ENCODE measurements around the gene PRKG1.
"Not testable (repeated sequence)": the region's sequence is repeated elsewhere in the genome, so short reads cannot be mapped to it uniquely, and the experiment has no call there.

PRKG1 gene

DNA sequence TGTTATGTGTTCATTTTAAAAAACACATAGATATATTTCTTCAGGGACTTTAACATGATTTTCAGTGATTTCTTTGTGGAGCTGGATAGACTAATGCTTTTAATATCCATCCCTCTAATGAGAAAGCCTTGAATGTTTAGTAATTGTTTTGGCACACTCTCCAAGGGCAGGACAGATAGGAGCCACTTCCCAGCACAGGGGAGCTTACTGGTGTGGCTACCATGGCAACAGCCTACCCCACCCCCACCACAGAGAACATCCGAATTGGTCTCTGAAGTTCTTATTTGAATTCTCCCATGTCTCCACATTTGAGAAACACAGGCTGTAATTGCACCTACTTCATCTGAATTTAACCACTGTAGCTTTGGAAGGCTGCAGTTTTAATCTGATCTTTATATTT is 87.7 kb downstream of the PRKG1 start:
- H3K27me3 Mint-ChIP-seq, result peaks cover 3% of the 10 kb centered on the region
- no peak overlapping the region for H3K27ac Mint-ChIP-seq
- ATAC-seq (no peak), DNase-seq (no peak)
- H3K4me3 Mint-ChIP-seq, result no peak overlapping the region
- no peaks in the 10 kb centered on the region for H3K9me3 Mint-ChIP-seq
- no peaks in the 10 kb centered on the region for H3K4me1 Mint-ChIP-seq
- H3K36me3 Mint-ChIP-seq (ENCODE audit: low read depth), result no peaks in the 10 kb centered on the region

DNA sequence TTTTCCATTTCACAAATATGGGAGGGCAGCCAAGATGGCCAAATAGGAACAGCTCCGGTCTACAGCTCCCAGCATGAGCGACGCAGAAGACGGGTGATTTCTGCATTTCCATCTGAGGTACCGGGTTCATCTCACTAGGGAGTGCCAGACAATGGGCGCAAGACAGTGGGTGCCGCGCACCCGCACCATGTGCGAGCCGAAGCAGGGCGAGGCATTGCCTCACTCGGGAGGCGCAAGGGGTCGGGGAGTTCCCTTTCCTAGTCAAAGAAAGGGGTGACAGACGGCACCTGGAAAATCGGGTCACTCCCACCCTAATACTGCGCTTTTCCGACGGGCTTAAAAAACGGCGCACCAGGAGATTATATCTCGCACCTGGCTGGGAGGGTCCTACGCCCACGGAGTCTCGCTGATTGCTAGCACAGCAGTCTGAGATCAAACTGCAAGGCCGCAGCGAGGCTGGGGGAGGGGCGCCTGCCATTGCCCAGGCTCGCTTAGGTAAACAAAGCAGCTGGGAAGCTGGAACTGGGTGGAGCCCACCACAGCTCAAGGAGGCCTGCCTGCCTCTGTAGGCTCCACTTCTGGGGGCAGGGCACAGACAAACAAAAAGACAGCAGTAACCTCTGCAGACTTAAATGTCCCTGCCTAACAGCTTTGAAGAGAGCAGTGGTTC is 89.2 kb downstream of the PRKG1 start:
- not testable (repeated sequence) for H3K4me3 Mint-ChIP-seq; H3K36me3 Mint-ChIP-seq (ENCODE audit: low read depth); H3K4me1 Mint-ChIP-seq; H3K27ac Mint-ChIP-seq; ATAC-seq; H3K27me3 Mint-ChIP-seq; DNase-seq; H3K9me3 Mint-ChIP-seq

DNA sequence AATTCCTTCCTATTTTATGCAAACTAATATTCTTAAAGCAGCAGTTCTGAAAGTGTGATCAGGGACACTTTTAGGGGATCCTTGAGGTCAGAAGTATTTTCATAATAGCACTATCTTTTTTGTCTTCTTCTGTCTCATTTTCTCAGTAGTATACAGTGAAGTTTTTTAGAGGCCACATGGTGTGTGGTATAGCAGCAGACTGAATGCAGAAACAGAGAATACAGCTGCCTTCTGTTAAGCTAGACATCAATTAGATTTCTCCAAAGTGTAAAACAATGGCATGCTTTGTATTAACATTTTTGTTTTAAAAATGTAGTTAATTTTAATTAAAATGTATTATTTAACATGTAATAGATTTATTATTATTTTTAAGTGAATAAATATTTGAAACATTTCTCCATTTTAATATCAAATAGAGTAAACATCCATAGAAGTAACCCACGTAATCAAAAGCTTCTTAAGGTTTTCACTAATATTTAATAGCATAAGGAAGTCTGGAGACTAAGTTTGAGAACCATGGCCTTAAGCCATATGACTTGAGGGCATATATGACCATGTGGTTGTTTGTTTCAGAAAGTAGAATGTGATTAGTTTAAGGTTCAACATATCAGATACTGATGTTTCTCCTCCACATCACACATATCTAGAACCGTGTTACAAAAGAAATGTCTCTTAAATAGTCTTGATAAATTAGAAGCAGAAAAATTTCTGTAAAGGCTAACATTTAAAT is 94.0 kb downstream of the PRKG1 start:
- Mint-ChIP-seq H3K27me3 (no peaks in the 10 kb centered on the region), H3K36me3 (ENCODE audit: low read depth) (no peaks in the 10 kb centered on the region), H3K4me1 (no peaks in the 10 kb centered on the region), H3K4me3 (no peak overlapping the region), H3K9me3 (no peaks in the 10 kb centered on the region), H3K27ac (no peak overlapping the region)
- ATAC-seq (no peak), DNase-seq (no peak)

DNA sequence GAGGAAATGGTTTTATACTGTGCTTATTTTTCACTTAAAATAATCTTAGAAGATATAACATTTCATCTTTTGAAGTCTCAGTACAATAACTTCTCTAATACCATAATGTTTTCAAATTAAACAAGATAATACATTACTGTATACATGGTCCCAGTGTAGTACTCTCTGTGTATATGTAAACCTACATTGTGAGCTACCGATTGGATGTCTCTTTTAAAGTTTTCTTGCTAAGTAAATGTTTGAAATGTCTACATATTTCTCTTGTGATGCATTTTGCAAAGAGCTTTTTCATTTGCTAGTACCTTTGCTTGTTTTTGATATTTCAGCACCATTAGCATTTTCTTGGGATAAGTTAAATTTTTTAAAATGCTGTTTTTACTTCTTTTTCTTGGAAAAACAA is 94.8 kb downstream of the PRKG1 start:
- H3K36me3 Mint-ChIP-seq (ENCODE audit: low read depth), result no peaks in the 10 kb centered on the region
- ATAC-seq (no peak), DNase-seq (no peak)
- H3K4me3 Mint-ChIP-seq, result no peak overlapping the region
- no peaks in the 10 kb centered on the region for H3K9me3 Mint-ChIP-seq
- H3K4me1 Mint-ChIP-seq, result no peaks in the 10 kb centered on the region
- H3K27me3 Mint-ChIP-seq, result no peaks in the 10 kb centered on the region
- H3K27ac Mint-ChIP-seq, result no peak overlapping the region

DNA sequence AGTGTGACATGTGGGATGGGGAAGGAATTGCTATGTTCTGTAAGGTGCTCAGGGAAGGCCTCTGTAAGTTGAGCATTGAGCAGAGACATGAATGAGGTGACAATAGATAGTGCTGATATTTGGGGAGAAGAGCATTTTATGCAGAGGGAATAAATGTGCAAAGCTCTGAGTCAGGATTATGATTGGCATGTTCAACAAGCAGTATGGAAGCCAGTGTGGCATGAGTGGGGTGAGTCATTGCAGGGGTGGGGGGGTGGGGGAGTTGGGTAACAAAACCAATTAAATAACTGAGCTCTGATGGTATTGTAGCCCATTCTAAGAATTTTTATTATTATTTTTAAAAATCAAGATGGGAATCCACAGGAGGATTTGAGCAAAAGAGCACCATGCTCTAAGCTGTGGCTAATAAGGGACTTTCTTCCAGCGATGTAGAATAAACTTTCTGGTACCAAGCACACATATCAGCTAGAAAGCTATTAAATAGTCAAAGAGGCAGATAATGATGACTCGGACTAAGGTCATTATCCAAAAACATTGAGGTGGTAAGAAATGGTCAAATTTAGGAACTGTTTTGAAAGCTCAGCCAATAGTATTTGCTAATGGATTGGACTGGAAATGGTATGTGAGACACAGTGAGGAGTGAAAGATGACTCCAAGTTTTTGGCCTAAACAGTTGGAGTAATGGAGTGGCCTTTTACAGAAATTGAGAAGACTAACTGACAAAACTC is 96.4 kb downstream of the PRKG1 start:
- H3K27ac Mint-ChIP-seq, result no peak overlapping the region
- ATAC-seq (no peak), DNase-seq (no peak)
- no peak overlapping the region for H3K4me3 Mint-ChIP-seq
- H3K36me3 Mint-ChIP-seq (ENCODE audit: low read depth), result no peaks in the 10 kb centered on the region
- no peaks in the 10 kb centered on the region for H3K9me3 Mint-ChIP-seq
- no peaks in the 10 kb centered on the region for H3K4me1 Mint-ChIP-seq
- H3K27me3 Mint-ChIP-seq, result no peaks in the 10 kb centered on the region

DNA sequence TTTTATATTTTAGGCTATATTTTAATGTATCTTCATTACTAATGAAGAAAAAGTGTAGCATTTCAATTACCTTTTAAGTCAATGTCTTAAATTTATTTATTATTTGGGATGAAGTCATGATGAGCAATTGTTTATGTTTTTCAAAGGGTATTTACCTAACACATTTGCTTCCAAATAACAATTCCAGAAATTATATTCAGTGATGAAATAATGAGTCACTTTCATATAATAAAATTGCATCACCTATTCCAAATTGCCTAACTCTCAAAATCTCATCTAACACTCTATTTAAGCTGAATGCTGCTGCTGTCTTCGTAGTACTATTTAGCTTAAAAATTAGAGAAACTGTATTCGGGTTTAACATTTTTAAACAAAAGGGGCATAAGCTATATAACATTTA is 97.7 kb downstream of the PRKG1 start:
- ATAC-seq, result no peak
- Mint-ChIP-seq H3K27ac (no peak overlapping the region), H3K27me3 (no peaks in the 10 kb centered on the region)

DNA sequence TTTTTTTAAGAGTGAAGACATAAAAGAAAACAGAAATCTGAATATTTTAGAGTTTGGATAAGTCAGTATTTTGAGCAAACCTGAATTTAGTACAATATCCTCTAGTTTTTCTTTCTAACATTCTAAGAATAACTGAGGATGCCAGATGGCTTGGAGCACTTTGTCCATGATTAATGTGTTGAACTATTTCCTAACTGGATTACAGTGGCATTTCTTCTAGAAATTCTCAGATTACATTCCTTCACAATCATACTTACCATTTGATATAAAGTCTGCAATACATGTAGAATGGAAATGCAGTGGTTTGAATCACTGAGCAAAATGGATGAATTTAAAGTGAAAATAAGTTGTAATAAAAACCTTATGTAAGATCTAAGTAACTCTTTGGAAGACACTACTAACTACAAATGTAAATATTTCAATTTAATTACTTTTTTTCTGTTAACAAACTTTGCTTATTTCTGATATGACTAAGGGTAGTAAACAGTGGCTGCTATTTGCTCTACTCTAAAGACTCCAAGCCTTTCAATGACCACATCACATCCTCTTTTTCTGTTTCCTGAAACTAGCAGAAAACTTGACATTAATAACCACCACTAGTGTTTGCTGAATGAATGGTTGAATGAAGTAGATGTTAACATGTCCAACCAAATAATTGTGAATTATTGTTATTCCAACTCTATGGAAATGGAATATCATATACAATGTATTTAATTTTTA is 102.8 kb downstream of the PRKG1 start:
- H3K27me3 Mint-ChIP-seq, result no peaks in the 10 kb centered on the region
- ATAC-seq (no peak), DNase-seq (no peak)
- no peak overlapping the region for H3K4me3 Mint-ChIP-seq
- no peaks in the 10 kb centered on the region for H3K9me3 Mint-ChIP-seq
- no peaks in the 10 kb centered on the region for H3K36me3 Mint-ChIP-seq (ENCODE audit: low read depth)
- no peak overlapping the region for H3K27ac Mint-ChIP-seq
- no peaks in the 10 kb centered on the region for H3K4me1 Mint-ChIP-seq

More for the DNA sequence above, 97.7 kb downstream of the PRKG1 start:
- no peak for DNase-seq
- Mint-ChIP-seq H3K4me3 (no peak overlapping the region), H3K9me3 (no peaks in the 10 kb centered on the region), H3K36me3 (ENCODE audit: low read depth) (no peaks in the 10 kb centered on the region), H3K4me1 (no peaks in the 10 kb centered on the region)

DNA sequence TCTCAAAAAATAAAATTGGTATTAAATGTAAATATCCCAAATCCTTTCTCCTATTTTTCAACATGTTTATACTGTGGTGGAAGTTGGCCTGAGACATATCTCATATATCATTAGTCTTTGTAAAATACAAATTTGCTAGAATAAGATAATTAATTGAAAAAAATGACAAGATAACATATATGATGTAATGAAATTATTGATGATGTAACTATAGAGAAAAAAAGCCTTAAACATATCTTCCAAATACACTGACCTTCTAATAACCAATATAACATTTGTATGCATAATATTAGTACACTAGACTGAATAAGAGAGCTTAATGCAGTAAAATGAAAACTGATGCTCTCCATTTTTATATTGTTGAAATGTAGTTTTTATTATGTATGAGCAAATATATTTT is 104.3 kb downstream of the PRKG1 start:
- H3K4me3 Mint-ChIP-seq, result no peak overlapping the region
- no peaks in the 10 kb centered on the region for H3K9me3 Mint-ChIP-seq
- H3K36me3 Mint-ChIP-seq (ENCODE audit: low read depth), result no peaks in the 10 kb centered on the region
- H3K27me3 Mint-ChIP-seq, result no peaks in the 10 kb centered on the region
- ATAC-seq (no peak), DNase-seq (no peak)
- no peak overlapping the region for H3K27ac Mint-ChIP-seq
- no peaks in the 10 kb centered on the region for H3K4me1 Mint-ChIP-seq

DNA sequence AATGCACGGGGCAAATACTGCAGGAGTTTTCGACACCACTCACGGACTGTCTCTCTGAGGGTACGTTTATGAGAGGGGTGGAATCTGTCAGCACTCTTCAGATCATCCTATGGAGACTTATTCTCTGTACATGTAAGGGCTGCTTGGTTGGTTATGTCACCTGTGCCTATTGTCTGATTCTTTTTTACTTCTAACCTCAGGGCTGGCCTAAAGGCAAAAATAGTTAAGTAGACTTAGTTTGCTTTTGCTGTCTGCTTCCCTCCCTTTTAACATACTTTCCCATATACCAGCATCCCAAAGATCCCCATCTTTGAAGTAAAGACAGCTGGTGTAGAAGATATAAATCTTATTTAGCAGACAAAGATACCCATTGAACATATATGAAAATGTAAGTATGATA is 105.9 kb downstream of the PRKG1 start:
- no peak overlapping the region for H3K27ac Mint-ChIP-seq
- ATAC-seq (no peak), DNase-seq (no peak)
- H3K36me3 Mint-ChIP-seq (ENCODE audit: low read depth), result no peaks in the 10 kb centered on the region
- H3K4me3 Mint-ChIP-seq, result no peak overlapping the region
- H3K9me3 Mint-ChIP-seq, result no peaks in the 10 kb centered on the region
- no peaks in the 10 kb centered on the region for H3K4me1 Mint-ChIP-seq
- H3K27me3 Mint-ChIP-seq, result no peaks in the 10 kb centered on the region

DNA sequence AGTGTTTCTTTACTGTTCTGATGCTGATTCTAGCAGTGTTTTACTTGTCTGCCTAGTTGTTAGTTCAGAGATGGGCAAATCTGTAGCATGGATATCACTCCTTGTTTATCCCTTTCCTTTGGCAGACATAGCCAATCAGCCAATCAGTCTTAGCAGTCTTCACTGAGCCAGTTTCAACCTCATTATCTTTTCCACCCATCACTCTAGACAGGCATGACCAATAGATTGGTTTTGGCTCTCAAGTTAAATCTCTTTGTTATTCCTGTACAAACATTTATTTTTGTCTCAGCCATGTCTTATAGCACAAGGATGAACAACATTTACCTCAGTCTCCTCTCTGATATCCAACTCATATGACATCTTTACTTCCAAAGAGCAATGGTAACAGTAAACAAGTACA is 109.5 kb downstream of the PRKG1 start:
- Mint-ChIP-seq H3K36me3 (ENCODE audit: low read depth) (no peaks in the 10 kb centered on the region), H3K27me3 (no peaks in the 10 kb centered on the region), H3K27ac (no peak overlapping the region), H3K4me1 (no peaks in the 10 kb centered on the region), H3K9me3 (no peaks in the 10 kb centered on the region), H3K4me3 (no peak overlapping the region)
- ATAC-seq (no peak), DNase-seq (no peak)

DNA sequence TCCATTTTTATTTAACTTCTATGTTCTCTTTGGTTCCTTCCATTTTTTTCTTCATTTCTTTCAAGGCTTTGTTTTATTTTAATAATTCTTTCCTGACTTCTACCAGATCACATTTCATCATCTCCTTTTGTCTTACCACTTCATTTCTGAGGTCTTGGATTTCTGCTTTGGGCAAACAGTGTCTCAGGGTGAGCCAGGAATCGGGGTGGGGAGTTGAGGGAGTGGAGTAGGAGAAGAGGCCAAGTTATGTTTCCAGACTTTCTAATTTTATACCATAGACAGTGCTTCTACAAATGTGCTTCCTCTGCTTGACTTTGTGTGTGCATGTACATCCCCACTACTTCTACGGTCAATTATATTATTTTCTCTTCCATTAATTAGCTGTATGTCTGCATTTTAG is 112.1 kb downstream of the PRKG1 start:
- Mint-ChIP-seq H3K36me3 (ENCODE audit: low read depth) (no peaks in the 10 kb centered on the region), H3K4me1 (no peaks in the 10 kb centered on the region), H3K9me3 (no peaks in the 10 kb centered on the region), H3K27ac (no peak overlapping the region), H3K4me3 (no peak overlapping the region), H3K27me3 (no peaks in the 10 kb centered on the region)
- ATAC-seq, result no peak
- no peak for DNase-seq

DNA sequence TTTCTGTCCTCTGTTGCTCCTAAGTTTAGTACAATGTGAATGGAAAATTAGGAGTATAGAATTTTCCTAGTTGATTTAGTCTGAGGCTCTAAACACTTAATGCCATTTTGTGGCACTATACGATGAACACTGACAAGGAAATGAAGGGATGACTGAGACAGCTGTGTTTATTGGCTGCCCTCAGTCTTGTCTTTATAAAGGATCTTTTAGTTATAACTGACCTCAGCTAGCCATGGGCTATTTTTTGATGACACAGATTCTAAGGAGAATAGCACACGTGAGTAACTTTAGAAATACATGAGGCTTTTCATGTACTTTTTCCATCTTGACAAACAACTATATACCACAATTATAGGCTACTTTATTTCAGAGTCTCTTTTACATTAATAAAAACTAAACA is 113.7 kb downstream of the PRKG1 start:
- H3K27me3 Mint-ChIP-seq, result no peaks in the 10 kb centered on the region
- DNase-seq, result no peak
- ATAC-seq, result no peak
- H3K4me1 Mint-ChIP-seq, result no peaks in the 10 kb centered on the region
- no peak overlapping the region for H3K27ac Mint-ChIP-seq
- no peaks in the 10 kb centered on the region for H3K36me3 Mint-ChIP-seq (ENCODE audit: low read depth)
- no peaks in the 10 kb centered on the region for H3K9me3 Mint-ChIP-seq
- H3K4me3 Mint-ChIP-seq, result no peak overlapping the region

DNA sequence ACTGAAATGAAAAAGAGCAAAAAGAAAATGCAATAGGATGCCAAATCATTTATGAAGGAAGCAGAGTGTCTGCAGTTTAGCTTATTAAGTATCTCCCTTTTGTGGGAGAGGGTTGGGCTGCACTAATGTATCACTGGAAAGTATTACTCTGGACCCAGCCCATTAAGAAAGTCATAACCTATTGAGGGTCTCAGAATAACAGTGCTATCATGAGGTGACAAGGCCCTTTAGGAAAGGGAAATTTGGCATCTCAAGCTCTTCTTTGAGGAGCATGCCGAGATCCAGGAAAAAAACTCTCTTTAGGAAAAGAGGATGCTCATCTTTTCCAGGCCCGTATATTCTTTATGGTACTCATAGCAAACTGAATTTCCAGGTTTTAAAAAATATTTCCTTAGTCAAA is 114.6 kb downstream of the PRKG1 start:
- H3K36me3 Mint-ChIP-seq (ENCODE audit: low read depth), result no peaks in the 10 kb centered on the region

DNA sequence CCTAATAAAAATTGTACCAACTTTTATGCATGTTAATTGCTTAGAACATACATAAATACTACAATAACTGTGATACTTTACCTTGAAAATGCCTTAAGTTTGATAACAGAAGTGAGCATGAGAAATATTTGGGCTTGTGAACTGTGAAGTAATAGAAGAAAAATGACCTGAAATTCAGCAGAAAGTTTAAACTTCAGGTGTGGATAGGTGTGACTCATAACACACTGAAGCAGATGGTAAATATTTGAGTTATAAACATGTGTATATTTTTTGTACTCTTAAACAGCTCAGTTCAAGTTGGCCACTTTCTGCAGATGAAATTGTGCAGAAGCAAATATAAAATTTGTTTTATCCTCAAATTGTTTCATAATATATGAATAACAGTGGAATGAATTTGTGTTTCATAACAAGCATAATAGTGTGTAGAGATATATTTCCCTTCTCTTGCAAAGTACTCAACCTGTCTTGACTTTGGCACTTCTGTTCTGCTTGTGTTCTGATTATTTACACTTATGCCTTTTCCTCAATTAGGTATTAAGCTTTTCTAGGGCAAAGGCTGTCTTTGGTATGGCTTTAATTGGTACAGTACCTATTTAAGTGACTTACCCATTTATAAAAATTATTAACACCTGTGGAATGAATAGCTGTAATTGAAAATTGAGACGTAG is 122.4 kb downstream of the PRKG1 start:
- Mint-ChIP-seq H3K36me3 (ENCODE audit: low read depth) (no peaks in the 10 kb centered on the region), H3K9me3 (no peaks in the 10 kb centered on the region)
- no peak for ATAC-seq

More for the DNA sequence above, 114.6 kb downstream of the PRKG1 start:
- DNase-seq (no peak), ATAC-seq (no peak)
- no peaks in the 10 kb centered on the region for H3K4me1 Mint-ChIP-seq
- H3K4me3 Mint-ChIP-seq, result no peak overlapping the region
- no peaks in the 10 kb centered on the region for H3K9me3 Mint-ChIP-seq
- H3K27ac Mint-ChIP-seq, result no peak overlapping the region
- H3K27me3 Mint-ChIP-seq, result no peaks in the 10 kb centered on the region

More for the DNA sequence above, 122.4 kb downstream of the PRKG1 start:
- no peak overlapping the region for H3K4me3 Mint-ChIP-seq
- H3K27me3 Mint-ChIP-seq, result no peaks in the 10 kb centered on the region
- H3K27ac Mint-ChIP-seq, result no peak overlapping the region
- DNase-seq, result no peak
- no peaks in the 10 kb centered on the region for H3K4me1 Mint-ChIP-seq

All from activated naive CD8-positive, alpha-beta T cell treated with anti-CD3 and anti-CD28 coated beads, Interleukin-2, amount 50 U/mL, for 24 hours (primary cell).